Mammary epithelial cell (primary cell): ENCODE measurements around the gene SASH3.

Experiments used
- EZH2 ChIP-seq: IDR thresholded peaks from 2 replicates; pipeline ENCODE4 v1.6.1; 2012; ENCODE audit warnings: low read length, inconsistent platforms, borderline replicate concordance
- TF ChIP-seq, protein P1 (sequence below), 2 donors: IDR thresholded peaks in 1 of 2; conservative IDR thresholded peaks in 1 of 2; 2 replicates each; pipeline ENCODE4 v1.5.1; 2011 to 2012; ENCODE audit warnings: inconsistent platforms in 2 of 2, low read length in 2 of 2, mild to moderate bottlenecking in 2 of 2, control low read depth in 1 of 2, low read depth in 1 of 2; ENCODE audit not compliant: insufficient read depth in 1 of 2; ENCODE audit errors: extremely low read depth in 1 of 2

DNA sequence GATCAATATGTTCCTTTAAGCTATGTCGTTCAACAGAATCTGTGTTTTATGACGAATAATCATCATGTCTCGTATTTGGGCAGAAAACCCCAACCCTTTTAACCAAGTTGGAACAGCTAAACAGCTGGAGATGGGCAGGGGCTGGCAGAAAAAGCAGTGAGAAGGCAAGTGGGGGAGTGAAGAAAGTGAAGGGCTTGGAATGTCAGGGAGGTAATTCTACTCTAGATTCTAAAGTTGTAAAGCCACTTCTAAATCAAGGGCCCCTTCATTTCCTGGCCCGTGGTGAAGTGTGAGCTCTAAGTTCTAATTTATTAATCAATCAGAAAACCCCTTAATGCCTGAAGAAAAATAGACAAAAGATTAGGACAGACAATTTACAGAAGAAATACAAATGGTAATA lies 20.4 kb downstream of the SASH3 start:
- TF ChIP-seq, protein P1, sequence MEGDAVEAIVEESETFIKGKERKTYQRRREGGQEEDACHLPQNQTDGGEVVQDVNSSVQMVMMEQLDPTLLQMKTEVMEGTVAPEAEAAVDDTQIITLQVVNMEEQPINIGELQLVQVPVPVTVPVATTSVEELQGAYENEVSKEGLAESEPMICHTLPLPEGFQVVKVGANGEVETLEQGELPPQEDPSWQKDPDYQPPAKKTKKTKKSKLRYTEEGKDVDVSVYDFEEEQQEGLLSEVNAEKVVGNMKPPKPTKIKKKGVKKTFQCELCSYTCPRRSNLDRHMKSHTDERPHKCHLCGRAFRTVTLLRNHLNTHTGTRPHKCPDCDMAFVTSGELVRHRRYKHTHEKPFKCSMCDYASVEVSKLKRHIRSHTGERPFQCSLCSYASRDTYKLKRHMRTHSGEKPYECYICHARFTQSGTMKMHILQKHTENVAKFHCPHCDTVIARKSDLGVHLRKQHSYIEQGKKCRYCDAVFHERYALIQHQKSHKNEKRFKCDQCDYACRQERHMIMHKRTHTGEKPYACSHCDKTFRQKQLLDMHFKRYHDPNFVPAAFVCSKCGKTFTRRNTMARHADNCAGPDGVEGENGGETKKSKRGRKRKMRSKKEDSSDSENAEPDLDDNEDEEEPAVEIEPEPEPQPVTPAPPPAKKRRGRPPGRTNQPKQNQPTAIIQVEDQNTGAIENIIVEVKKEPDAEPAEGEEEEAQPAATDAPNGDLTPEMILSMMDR (conservative IDR thresholded peaks at IDR 0.05 in 1 of 2, IDR thresholded peaks at IDR 0.05 in 1 of 2; ENCODE audit: extremely low read depth in 1 of 2, insufficient read depth in 1 of 2, low read depth in 1 of 2, low read length in 2 of 2) = no peak
- TF ChIP-seq EZH2 = no peak
